Activated CD8-positive, alpha-beta memory T cell treated with anti-CD3 and anti-CD28 coated beads for 36 hours (primary cell): ENCODE data around the gene HLA-DQB2. TPM values are rescaled to one million over a fixed set of nuclear protein-coding genes. Genes with fewer than 3 reads are reported as not detected.
"Not testable (repeated sequence)": the region's sequence is repeated elsewhere in the genome, so short reads cannot be mapped to it uniquely, and the experiment has no call there.

Experiments used
- CTCF ChIA-PET: fragments of 350-600 bp; sonication (Branson Sonifier 250); formaldehyde crosslinking; loops from one replicate; lab custom pipeline; 2021; ENCODE audit warnings: antibody characterized with exemption; lab: Charles Lee
- POLR2A ChIA-PET: fragments of 350-600 bp; sonication (Branson Sonifier 250); formaldehyde crosslinking; loops from one replicate; lab custom pipeline; 2021; ENCODE audit warnings: antibody characterized with exemption; lab: Charles Lee
- total RNA-seq, 2 experiments: library from RNA; stranded (reverse); gene quantifications; one replicate each; pipeline ENCODE4 v1.2.3, GENCODE V29; 2021

The HLA-DQB2 gene
- total RNA-seq: under 1 TPM in 1 of 2 experiments, not detected in 1; 0.36 TPM

DNA sequence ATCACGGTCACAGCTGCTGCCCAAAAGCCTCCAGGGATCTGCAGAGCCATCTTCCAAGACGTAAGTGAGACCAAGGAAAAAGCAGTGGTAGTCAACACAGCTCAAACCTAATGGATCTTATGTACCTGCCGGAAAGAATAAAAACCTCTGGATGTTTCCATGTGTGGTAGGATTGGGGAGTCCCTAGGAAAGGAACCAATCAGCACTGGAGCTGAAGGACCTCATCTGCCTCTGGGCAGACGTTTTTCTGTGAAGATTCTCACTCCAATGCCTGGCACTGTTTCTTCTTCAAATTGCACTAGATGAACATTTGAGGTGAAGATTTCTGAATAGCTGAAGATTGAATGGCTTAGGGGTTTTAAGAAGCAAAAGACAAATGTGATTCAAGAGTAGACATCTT, at the start of gene HLA-DQB2:
Gene HLA-DQB2 (minus strand): TSS at position 112 of the 400 bp plus-strand sequence. CDS start 62 bp downstream, at position 50.
- POLR2A ChIA-PET: interaction anchor here (1.2 kb wide), 1 partner anchor 81 kb away, joined by 3 read pairs; no protein-coding TSS in a partner anchor
- CTCF ChIA-PET: no interaction called here

DNA sequence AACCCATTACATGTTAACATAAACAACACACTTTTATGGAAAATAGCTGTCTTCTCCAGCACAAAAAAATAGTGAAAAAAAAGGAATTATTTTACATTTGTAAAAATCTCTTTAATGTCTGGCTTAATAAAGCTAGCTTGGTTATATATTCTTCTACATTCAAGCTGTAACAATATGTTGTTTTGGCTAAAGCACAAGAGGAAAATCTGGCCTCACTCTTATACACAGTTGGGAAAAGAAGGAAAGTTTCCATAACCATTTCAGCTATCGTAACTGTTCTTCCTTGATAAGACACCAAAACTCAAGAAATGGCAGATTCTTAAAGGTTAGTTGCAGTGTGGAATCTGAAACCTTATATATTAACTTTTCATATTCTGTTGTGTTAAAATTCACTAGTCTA, 45.8 kb upstream of the HLA-DQB2 start:
- CTCF ChIA-PET: interaction anchor here (0.6 to 1.0 kb wide), 2 partner anchors 395 to 716 kb away, joined by 3 read pairs; no protein-coding TSS in a partner anchor
- POLR2A ChIA-PET: no interaction called here

DNA sequence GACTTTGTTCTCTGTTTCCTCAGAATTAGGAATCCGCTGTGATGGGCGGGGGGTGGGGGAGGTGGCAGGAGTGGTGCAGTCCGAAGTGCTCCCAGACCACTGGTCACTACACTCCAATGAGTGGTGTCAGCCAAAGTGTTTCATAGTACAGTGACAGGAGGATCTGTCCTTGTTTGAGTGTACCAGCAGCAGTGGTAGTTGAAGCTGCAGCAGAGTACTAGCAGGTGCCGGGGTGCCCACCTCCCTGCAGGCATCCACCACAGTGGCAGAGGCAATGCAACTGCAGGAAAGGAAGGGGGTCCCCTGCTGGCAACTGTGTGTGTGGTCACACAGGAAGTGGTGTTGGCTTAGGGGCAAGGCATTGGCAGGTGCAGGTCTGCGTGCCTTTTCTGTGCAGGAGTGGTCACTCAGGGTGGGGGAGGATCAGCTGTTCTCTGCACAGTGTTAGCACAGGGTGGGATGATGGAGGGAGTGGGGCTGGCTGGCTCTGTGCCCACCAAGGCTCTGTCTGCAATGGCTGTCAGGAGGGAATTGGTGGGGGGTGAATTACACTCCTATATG, 43.8 kb upstream of the HLA-DQB2 start:
- ChIA-PET POLR2A (no interaction called here), CTCF (interaction anchor here (1.4 to 1.5 kb wide), 2 partner anchors 61 to 394 kb away, joined by 3 read pairs; no protein-coding TSS in a partner anchor)

DNA sequence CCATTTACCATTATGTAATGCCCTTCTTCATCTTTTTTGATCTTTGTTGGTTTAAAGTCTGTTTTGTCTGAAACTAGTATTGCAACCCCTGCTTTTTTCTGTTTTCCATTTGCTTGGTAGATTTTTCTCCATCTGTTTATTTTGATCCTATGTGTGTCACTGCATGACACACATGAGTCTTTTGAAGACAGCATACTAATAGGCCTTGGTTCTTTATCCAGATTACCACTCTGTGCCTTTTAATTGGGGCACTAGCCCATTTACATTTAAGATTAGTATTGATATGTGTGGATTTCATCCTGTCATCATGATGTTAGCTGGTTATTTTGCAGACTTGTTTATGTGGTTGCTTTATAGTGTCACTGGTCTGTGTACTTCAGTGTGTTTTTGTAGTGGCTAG, 42.1 kb upstream of the HLA-DQB2 start:
- CTCF ChIA-PET, POLR2A ChIA-PET: not testable (repeated sequence)

GRCh38 chr6:32803416-32803815, 40.1 kb upstream of the HLA-DQB2 start:
- ChIA-PET CTCF (no interaction called here), POLR2A (no interaction called here)

GRCh38 chr6:32799740-32800139, 36.4 kb upstream of the HLA-DQB2 start:
- ChIA-PET POLR2A (no interaction called here), CTCF (interaction anchor here (0.8 to 1.2 kb wide), 3 partner anchors 10 to 38 kb away, joined by 3 to 5 read pairs (median 4); partner anchors contain the start of gene TAP2)

GRCh38 chr6:32799168-32799567, 35.8 kb upstream of the HLA-DQB2 start:
- ChIA-PET POLR2A (no interaction called here), CTCF (interaction anchor here (0.8 to 1.2 kb wide), 3 partner anchors 11 to 39 kb away, joined by 3 to 5 read pairs (median 4); partner anchors contain the start of gene TAP2)

DNA sequence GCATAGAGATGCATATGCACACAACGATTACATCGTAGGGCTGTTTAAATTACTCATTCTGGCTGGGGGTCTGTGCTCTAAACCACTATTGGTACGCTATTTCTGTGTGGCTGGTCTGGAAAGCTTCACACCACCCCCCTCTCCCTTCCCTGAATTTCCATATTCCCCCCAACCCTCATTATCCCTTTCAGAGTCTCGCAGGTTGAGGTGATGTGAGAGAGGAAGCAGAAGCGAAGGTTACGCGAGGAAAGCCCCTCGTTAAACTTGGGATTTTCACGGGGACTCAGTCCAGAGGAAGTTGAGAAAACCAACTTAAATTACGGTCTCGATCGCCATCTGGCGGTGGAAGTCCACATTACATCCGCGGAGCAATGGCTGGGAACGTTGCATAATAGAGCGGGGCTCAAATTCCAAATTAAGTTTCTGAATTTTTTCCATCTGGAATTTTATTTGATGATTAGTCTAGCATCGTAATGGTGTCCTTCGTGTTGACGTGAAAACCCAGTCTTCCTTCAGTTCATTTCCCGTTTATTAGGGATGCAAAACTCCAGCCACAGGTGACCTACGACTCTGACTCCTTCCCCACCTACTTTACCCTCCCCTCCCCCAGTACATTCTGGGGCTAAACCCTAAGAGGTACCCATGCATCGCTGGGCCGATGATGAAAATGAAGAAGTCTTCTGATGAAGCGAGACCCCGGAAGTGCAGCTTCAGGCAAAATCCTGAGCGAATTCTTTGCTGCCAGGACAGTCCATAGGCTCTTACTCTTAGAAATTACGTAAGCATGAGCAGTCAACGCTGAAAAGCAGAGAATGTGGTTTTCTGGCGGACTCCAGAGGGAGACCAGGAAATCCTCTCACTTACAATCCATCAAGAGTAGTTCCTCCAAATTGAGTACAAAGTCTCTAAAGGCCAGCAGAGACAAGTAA, 33.8 kb upstream of the HLA-DQB2 start:
- ChIA-PET CTCF (interaction anchor here (0.6 to 1.6 kb wide), 4 partner anchors 10 to 382 kb away, joined by 3 to 7 read pairs (median 4); no protein-coding TSS in a partner anchor), POLR2A (no interaction called here)

DNA sequence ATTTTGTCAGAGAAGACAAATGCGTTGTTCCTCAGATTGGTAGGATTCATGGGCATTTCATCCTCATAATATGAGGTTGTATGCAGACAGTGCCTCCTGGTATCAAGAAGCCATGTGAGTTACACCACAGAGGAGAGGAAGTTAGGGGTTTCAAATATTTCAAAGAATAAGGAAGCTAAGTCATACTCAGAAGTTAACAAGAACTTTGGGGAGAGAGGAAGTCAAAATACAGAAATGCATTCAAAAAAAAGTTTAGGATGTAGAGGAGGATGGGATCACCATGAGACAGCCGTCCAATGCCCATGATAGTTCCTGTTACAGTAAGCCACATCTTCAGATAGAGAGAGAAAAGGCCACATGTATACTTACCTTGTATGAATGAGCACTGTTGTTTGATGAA, 31.2 kb upstream of the HLA-DQB2 start:
- CTCF ChIA-PET: interaction anchor here (1.0 to 1.8 kb wide), 4 partner anchors 60 to 381 kb away, joined by 4 to 5 read pairs (median 4); no protein-coding TSS in a partner anchor

GRCh38 chr6:32792901-32793435, 29.6 kb upstream of the HLA-DQB2 start:
- CTCF ChIA-PET: interaction anchor here (1.8 kb wide), 1 partner anchor 62 kb away, joined by 4 read pairs; no protein-coding TSS in a partner anchor
- POLR2A ChIA-PET: no interaction called here

More for the DNA sequence above, 31.2 kb upstream of the HLA-DQB2 start:
- POLR2A ChIA-PET: interaction anchor here (0.6 kb wide), 1 partner anchor 44 kb away, joined by 3 read pairs; the partner anchor contains the start of gene TAP2

GRCh38 chr6:32790306-32790705, 27.0 kb upstream of the HLA-DQB2 start:
- ChIA-PET POLR2A (no interaction called here), CTCF (no interaction called here)

DNA sequence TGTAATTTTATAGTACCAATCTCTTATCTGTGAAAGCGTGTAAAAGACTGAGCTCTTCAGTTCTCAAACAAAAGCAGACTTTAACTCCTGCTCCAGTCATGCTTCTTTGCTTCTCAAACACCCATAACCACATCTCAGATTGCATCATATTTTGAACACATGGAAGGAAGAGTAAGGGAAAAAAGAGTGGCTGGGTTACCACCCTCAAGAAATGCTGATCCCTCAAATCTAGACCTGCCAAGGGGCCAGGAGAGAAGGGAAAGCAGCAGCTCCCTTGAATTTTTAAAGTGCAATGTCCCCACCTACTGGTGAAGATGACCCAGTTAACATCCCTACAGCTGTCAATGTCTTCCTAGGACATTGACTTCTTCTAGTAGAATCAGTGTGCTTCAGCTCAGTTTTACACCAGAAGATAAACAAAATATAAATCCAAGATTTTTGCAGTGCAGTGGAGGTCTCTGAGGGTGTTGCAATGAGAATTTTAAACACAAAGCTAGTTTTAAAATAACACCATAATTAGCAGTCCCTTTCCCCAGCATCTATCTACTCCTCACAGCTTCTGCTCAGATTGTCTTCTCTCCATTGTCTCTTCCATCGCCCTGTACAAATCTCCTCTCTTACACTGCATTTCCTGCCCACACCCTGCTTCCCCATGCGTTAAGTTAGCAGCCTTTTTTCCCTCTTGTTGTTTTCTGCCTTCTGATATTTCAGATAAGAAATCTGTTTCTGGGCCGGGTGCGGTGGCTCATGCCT, 22.6 kb upstream of the HLA-DQB2 start:
- POLR2A ChIA-PET: no interaction called here
- CTCF ChIA-PET: interaction anchor here (0.7 to 1.8 kb wide), 5 partner anchors 14 to 372 kb away, joined by 3 to 9 read pairs (median 5); no protein-coding TSS in a partner anchor

DNA sequence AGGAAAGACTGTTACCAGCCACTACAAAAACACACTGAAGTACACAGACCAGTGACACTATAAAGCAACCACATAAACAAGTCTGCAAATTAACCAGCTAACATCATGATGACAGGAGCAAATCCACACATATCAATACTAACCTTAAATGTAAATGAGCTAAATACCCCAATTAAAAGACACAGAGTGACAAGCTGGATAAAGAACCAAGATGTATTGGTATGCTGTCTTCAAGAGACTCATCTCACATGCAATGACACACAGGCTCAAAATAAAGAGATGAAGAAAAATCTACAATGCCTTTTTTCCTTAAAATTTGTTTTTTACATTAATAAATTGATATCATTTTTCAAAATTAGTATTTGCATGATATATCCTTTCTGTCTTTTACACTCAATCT, 19.6 kb upstream of the HLA-DQB2 start:
- CTCF ChIA-PET, POLR2A ChIA-PET: not testable (repeated sequence)

DNA sequence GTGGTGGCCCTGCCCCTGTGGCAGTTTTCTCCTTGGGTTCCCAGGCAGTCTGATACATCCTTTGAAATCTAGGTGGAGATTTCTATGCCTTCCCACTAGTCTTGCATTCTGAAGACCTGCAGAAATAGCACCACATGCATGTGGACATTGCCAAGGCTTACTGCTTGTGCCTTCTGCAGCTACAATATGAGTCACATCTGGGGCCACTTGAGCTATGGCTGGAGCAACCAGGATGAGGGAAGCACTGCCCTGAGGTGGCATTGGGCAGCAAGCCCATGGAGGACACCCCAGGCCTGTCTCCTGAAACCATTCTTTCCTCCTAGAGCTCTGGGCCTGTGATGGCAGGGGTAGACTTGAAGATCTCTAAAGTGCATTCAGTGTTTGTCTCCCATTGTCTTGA, 15.7 kb upstream of the HLA-DQB2 start:
- ChIA-PET CTCF (no interaction called here), POLR2A (no interaction called here)

GRCh38 chr6:32775071-32775470, 11.7 kb upstream of the HLA-DQB2 start:
- ChIA-PET POLR2A (no interaction called here), CTCF (no interaction called here)

- ChIA-PET POLR2A (no interaction called here), CTCF (no interaction called here)
Observed at GRCh38 chr6:32774426-32774825, 11.1 kb upstream of the HLA-DQB2 start.

DNA sequence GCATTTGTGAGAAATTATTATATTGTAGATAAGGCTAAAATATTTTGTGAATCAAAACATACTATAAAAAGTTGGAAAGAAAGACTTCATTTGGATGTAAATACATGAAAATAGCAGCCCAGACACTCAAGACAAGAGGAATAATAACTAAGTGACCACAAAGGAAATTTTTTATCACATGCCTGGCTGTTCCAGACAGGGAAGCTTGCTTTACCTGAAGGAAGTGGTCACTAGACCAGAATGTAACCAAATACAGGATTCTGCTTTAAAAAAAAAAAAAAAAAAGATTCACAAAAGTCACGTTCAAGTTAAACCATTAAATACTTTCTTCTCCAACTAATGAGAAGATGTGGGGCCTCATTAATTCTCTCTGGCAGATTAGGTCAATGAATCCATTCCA, 9.3 kb upstream of the HLA-DQB2 start:
- ChIA-PET CTCF (interaction anchor here (0.9 kb wide), 1 partner anchor 358 kb away, joined by 3 read pairs; no protein-coding TSS in a partner anchor), POLR2A (no interaction called here)

GRCh38 chr6:32764048-32764447, 716 bp upstream of the HLA-DQB2 start:
- ChIA-PET CTCF (no interaction called here), POLR2A (interaction anchor here (1.2 kb wide), 1 partner anchor 81 kb away, joined by 3 read pairs; no protein-coding TSS in a partner anchor)

- ChIA-PET CTCF (no interaction called here), POLR2A (no interaction called here)
Observed at GRCh38 chr6:32761548-32761947, 1.8 kb downstream of the HLA-DQB2 start.
